NCI-H82 treated with DMSO at 0.1 percent for 48 hours (cell line): ENCODE measurements around the gene SMC6.

Source experiments
- DNase-seq: peaks from one replicate; lab custom pipeline; 2025; ENCODE audit not compliant: unreplicated experiment; lab: John Stamatoyannopoulos, UW

The SMC6 gene

GRCh38 chr2:17719562-17720371 is 33.8 kb downstream of the SMC6 start:
- DNase-seq: no peak

DNA sequence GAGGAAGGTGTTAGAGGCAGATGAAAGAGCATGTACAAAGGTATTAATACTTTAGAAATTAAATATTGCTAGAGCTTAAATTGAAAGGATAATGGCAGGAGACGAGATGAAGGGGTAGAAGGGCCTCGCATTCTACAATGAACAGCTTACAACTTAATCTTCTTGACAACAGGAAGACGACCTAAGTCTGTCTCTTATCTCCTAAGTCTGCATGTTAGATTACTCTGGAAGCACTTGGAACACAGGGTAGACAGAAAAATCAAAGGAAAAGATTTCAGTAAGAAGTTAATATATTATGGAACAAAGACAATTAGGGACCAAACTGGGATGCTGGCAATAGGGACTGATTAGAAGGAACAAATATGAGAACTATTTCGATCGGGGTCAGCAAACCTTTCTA is 34.9 kb downstream of the SMC6 start:
- peak; percentile 22 for DNase-seq

DNA sequence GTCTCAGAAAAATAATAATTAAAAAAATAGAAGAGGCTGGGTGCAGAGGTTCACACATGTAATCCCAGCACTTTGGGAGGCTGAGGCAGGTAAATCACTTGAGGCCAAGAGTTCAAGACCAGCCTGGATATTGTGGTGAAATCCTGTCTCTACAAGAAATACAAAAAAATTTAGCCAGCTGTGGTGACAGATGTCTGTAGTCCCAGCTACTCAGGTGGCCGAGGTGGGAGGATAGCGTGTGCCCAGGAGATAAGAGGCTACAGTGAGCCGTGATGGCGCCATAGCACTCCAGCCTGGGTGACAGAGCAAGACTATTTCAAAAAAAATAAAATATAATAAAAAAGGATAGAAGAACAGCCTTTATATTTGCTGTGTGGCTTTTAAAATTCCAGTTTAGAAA is 35.9 kb downstream of the SMC6 start:
- DNase-seq: no peak

GRCh38 chr2:17713291-17713690 is 40.3 kb downstream of the SMC6 start:
- no peak for DNase-seq

DNA sequence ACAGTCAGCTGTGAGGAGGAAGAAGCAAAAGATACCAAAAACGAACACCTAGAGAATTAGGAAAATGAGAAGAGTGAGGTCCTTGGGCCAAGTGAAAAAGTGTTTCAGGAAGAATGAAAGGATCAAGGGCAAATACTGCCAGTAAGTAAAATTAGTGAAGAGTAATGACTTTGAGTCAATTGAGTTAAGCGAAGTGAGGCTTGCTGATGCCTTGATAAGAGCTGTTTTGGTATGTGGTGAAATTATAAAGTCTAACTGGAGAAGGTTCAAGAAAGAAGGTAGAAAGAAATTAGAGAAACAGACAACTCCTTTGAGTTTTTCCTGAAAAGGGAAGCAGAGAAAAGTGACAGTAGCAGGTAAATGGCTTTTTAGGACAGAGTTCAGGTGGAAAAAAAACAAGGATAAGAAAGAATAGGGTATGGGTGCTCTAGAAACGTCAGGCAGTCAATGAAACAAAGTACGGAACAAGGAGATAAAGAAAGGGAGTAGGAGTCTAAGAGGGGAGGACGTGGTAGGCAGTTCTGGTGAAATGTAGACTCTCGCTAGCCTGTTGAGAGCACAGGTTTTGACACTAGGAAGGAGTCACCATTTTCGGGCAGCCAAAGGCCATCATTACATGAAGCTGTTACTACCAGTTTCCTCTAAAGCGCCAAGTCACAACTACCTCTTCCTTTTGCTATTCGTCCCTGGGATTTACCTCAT is 42.9 kb downstream of the SMC6 start:
- no peak for DNase-seq

- no peak for DNase-seq
Observed at GRCh38 chr2:17709897-17710296, 43.7 kb downstream of the SMC6 start.

- no peak for DNase-seq
Observed at GRCh38 chr2:17708501-17708900, 45.1 kb downstream of the SMC6 start.

GRCh38 chr2:17706845-17707244 is 46.8 kb downstream of the SMC6 start:
- DNase-seq: no peak

DNA sequence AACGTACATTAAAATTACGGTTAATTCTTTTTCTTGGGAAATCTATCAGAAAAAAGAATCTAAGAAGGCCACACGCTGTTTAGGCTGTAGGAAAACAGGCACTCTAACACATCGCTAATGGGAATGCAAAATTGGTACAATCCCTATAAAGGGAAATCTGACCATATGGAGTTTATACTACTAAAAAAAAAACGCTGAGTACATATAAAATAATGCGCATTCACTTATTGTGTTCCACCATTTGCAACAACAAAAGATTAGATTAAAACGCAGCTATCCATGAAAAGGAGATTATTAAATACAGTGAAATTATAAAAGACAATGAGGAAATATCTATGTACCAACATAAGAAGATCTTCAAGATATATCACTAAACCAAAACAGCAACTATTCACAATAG is 62.8 kb downstream of the SMC6 start:
- no peak for DNase-seq

- no peak for DNase-seq
Observed at GRCh38 chr2:17689010-17689409, 64.6 kb downstream of the SMC6 start.

- no peak for DNase-seq
Observed at GRCh38 chr2:17688600-17688999, 65.0 kb downstream of the SMC6 start.

GRCh38 chr2:17683981-17684380 is 69.6 kb downstream of the SMC6 start:
- no peak for DNase-seq

DNA sequence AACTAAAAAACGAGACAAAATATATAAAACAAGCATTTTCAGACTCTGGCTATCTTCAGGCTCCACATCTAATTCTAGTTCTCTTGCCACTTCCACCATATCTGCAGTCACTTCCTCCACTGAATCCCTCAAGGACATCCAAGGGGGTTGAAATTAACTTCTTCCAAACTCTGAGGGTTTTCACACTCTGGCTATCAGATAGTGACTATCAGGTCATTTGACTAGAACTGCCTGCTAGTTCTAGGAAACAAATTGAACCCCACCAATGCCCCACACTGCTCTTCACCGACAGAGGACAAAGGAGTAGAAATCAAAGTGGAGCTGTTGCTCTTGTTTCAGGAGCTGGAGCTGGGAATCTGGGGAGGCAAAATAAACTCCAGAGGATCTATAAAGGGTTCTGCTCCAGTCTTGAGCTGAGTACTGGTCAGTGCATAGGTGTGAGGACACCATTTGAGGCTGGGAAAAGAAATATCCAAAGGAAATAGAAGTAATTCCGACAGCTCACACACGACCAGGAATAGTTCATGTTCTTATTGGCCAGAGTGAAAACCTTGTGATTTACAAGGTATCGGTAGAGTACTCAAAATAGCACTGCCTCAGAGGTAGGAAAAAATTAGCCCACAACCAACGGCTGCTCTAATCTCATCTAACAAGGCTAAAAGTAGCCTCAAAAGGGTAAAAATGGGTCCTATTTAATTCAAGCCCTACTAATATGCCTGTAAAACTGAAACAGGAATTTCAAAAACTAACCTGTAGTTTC is 71.3 kb downstream of the SMC6 start:
- no peak for DNase-seq

DNA sequence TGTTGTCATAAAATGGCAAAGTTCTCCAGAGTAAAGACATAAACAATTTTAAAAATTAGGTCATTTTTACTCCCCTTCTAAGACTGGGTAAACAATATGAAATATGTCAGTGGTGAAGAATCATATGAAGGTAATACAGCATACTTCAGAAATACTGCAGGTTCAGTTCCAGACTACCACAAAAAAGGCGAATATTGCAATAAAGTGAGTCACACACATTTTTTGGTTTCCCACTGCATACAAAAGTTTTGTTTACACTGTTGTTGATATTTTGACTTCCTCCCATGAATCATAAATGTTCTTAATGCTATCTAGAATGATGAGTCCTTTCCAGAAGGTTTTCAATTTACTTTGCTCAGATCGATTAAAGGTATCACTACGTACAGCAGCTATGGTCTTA is 73.5 kb downstream of the SMC6 start:
- DNase-seq: no peak

GRCh38 chr2:17674817-17675216 is 78.8 kb downstream of the SMC6 start:
- DNase-seq: no peak

DNA sequence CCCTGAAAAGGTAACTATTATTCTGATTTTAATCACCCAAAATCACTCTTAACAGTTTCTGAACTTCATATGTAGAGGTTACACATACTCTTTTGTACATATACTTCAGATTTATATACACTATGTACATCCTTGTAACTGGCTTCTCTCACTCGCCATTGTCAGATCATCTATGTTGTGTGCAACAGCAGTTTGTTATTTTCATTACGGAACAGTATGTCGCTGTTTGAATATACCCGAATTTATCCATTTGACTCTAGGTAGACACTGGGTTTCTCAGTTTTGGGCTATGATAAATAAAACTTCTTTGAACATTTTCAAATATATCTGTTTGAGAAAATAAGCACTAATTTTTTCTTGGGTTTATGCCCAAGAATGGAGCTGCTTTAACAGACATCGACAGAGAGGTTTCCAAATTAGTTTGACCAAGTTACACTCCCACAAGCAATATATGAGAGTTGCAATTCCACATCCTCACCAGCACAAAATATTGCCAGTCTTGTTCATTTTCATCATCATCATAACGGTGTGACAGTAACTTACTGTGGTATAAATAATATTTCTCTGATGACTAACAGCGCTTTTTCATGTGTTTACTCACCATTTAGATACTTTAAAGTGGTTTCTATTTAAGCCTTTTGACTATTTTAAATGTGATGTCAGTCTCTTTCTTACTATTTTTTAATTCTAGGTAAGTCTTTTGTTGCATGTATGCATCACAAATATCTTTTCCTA is 80.9 kb downstream of the SMC6 start:
- no peak for DNase-seq

GRCh38 chr2:17667898-17668297 is 85.7 kb downstream of the SMC6 start:
- DNase-seq: no peak

DNA sequence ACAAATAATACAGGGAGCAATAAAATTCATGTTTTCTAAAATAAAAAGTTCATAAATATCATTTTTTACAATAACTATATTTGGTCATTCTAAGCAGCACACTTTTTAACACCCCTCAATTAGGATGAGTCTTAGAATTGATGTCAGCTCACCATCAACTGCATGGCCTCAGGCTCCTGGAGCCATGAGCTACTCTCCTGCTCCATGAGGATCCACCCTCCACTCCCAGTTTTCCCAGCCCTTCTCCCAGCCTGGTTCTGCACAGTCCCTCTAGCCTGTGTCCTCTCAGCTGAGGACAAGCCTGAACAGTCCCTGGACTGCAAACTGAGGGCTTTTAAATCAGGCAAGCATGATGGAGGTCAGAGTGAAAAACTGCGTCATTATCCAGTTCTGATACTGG is 89.1 kb downstream of the SMC6 start:
- no peak for DNase-seq

DNA sequence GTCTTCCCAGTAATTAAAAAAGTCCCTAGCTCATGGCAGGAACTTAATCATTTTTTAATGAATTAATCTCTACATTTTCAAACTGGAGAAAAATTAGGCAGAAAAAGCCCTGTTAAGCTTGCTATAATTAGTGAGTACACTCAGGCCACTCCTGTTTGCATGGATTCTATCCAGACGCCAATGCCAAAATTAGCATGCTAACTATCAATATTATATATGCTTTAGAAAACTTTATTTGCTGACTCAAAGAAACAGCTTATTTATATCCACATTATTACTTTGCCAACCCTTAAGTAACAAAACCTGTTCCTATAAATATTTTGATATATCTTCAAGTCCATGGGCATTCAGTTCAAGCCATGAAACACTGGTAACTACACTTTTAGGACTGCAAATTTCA is 90.9 kb downstream of the SMC6 start:
- no peak for DNase-seq

DNA sequence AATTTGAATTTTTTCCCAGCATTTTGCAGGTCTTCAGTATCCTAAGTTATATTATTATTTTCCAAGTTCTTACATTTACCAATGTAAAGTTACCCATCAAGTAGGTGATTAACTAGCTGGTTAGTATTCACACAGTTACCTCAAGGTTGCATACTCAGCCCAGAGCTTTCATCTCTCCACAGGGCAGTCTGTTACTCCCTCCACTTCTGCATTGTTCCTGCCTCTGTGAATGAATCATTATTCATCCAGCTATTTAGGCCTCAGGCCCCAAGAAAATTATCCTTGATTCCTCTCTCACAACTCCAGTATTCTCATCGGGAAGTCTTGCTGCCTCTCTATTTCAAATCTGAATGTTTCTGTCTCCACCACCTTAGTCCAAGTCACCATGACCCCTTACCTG is 92.2 kb downstream of the SMC6 start:
- no peak for DNase-seq

GRCh38 chr2:17660219-17660618 is 93.4 kb downstream of the SMC6 start:
- DNase-seq: no peak
